Right ventricle myocardium inferior (tissue), 1 donor: ENCODE measurements around the gene DDX39A. TPM values are rescaled to one million over a fixed set of nuclear protein-coding genes. Genes with fewer than 3 reads are reported as not detected.
"Not testable (repeated sequence)": the region's sequence is repeated elsewhere in the genome, so short reads cannot be mapped to it uniquely, and the experiment has no call there.

Source experiments
- ATAC-seq: fragments of 200-7000 bp; cut with Tn5 transposase; one replicate; pipeline ENCODE4 v1.9.1; 2020; ENCODE audit warnings: mild to moderate bottlenecking, moderate library complexity
- DNase-seq: peaks from one replicate; pipeline ENCODE4 v3.0.0; 2021; ENCODE audit errors: missing footprints
- intact Hi-C: fragments of 100-400 bp; cut with DNase I; formaldehyde crosslinking; loops from one replicate; pipeline ENCODE4 v1.11.0; 2022
- total RNA-seq: library from RNA; stranded (reverse); fragmentation: NEBNext Ultra II Directional; extraction: Animal tissue kit (Norgen Biotek cat#: 25700); gene quantifications from one replicate; pipeline ENCODE4 v1.2.1, GENCODE V29; 2021
- donor health status: DM: no; HTN: yes; CAD: no; lungs with severe emphysema.

Gene DDX39A
- total RNA-seq, 1 donor from 2014 or later, result 32.2 TPM

GRCh38 chr19:14372384-14373077 lies 46.6 kb downstream of the DDX39A start:
- intact Hi-C loops, ATAC-seq, DNase-seq: not testable (repeated sequence)

GRCh38 chr19:14371301-14371821 lies 47.8 kb downstream of the DDX39A start:
- no peak for ATAC-seq
- intact Hi-C loops, result no loop called here
- DNase-seq, result no peak

GRCh38 chr19:14370940-14371280 lies 48.2 kb downstream of the DDX39A start:
- intact Hi-C loops, result no loop called here
- no peak for ATAC-seq

DNA sequence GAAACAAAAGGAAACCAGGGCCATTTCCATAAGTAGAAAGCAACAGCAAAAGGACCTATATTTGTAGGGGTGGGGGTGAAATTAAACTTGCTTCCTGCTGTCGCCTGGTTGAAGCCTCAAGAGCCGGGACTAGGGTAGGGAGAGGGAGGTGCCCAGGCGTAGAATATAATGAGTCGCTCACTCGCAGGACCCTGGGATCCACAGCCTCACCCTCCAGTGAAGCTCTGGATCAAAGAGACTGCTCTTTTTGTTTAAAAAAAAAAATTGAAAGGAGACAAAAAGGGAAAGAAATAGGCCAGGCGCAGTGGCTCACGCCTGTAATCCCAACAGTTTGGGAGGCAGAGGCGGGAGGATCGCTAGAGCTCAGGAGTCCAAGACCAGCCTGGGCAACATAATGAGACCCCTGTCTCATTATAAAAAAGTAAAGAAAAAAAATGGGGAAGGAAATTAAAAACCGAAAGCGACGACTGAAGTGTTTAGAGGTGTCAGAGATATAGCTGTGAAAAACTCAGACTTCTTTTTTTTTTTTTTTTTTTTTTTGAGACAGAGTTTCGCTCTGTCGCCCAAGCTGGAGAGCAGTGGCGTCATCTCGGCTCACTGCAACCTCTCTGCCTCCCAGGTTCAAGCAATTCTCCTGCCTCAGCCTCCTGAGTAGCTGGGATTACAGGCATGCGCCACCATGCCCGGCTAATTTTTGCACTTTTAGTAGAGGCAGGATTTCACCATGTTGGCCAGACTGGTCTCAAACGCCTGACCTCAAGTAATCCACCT lies 48.8 kb downstream of the DDX39A start:
- ATAC-seq, result no peak
- intact Hi-C loops, result no loop called here

More at GRCh38 chr19:14370940-14371280, 48.2 kb downstream of the DDX39A start:
- no peak for DNase-seq

DNA sequence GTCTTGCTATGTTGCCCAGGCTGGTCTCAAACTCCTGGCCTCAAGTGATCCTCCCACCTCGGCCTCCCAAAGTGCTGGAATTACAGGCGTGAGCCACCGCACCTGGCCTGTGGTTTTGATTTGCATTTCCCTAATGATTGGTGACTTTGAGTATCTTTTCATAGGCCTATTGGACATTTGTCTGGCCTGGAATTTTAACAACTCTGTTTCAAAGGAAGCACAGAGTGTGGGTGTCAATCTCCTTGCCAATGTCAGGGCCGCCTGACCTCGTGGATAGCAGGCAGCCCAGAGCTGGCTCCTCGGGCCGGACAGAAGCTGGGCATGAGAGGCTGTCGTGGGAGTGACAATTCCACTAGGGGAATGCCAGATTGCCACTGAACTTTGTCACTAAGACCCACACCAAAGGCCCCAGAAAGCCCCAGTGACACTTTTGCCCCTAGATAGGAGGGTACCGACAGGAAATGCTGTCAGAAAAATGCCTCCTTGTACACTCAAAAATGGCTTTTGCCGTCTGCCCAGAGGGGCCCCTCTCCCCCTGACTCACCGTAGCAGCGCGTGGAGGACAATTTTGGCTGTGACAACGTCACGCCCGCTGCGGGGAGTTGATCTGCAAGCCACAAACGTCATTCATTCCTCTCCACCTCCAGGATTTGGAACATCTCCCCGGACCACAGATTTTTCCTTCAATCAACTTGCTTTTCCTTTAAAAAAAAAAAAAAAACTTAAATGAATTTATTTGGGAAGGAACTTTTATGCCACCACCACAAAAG lies 49.6 kb downstream of the DDX39A start:
- no peak for DNase-seq
- intact Hi-C loops, result no loop called here

More for the DNA sequence above, 48.8 kb downstream of the DDX39A start:
- no peak for DNase-seq

DNA sequence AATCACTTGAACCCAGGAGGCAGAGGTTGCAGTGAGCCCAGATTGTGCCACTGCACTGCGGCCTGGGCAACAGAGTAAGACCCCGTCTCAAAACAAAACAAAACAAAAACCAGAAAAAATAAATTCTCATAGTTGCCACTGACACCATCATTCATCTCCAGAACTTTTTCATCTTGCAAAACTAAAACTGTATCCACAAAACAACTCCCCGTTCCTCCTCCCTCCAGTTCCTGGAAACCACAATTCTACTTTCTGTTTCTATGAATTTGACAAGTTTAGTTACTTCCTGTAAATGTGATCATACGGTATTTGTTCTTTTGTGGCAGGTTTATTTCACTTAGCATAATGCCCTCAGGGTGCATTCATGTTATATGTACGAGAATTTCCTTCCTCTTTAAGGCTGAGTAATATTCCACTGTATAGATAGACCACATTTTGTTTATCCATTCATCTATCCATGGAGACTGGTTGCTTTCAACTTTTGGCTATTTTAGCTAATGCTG lies 51.1 kb downstream of the DDX39A start:
- intact Hi-C loops, result no loop called here
- DNase-seq (no peak), ATAC-seq (no peak)

More for the DNA sequence above, 49.6 kb downstream of the DDX39A start:
- no peak for ATAC-seq

- DNase-seq, result no peak
- ATAC-seq, result no peak
- intact Hi-C loops, result no loop called here
These were observed 52.1 kb downstream of the DDX39A start for GRCh38 chr19:14367016-14367415.

GRCh38 chr19:14366529-14366928 lies 52.6 kb downstream of the DDX39A start:
- ATAC-seq (no peak), DNase-seq (peak; percentile 90)
- intact Hi-C loops, result no loop called here

DNA sequence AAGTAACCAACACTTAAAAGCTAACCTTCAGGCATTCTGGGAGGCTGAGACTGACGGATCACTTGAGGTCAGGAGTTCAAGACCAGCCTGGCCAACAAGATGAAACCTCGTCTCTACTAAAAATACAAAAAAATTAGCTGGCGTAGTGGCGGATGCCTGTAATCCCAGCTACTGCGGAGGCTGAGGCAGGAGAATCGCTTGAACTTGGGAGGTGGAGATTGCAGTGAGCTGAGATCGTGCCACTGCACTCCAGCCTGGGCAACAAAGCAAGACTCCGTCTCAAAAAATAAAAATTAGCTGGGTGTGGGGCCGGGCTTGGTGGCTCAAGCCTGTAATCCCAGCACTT lies 55.1 kb downstream of the DDX39A start:
- intact Hi-C loops, result loop anchor here (5.0 kb wide), 1 partner anchor 43 kb away; no protein-coding TSS in a partner anchor
- ATAC-seq, DNase-seq: not testable (repeated sequence)

DNA sequence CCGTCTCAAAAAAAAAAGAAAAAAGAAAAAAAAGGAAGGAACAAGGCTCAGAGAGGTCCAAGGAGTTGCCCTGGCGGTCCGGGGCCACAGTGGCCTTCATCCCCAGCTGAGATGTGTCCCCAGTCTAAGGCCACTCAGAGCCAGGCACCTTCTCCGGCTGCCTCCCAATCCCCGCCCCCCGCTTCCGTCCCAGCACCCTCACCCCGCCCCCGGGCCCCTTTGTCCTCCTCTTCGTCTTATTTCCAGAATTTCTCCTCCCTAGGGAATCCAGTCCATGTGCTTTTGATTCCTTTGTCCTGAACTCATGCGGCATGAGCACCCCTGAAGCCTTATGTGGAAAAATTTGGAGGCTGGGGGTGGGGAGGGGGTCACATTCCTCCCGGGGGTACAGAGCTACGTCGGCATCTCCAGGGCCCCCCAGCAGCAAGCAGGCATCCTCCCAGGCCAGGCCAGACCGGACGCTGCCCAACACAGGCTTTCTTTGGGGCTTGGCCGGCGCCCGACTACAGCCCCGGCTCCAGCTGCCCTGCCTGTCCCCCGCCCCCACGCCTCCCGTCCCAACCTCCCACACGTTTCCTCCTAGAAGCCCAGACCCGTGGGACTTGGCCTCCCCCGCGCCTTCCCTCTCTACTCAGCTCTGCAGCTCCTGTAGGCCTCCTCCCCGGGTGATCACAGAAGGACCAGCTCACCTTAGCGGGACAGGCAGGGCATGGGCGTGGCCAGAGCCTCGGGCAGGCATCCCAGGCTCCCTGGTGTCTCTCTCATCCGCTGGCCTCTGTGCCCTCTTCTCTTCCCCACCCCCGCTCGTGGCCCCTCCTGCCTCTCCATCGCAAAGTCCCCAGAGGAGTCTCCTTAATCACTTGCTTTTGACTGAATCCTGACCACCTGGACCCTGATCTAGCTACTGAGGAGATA lies 55.7 kb downstream of the DDX39A start:
- intact Hi-C loops, result loop anchor here (5.0 kb wide), 1 partner anchor 44 kb away; no protein-coding TSS in a partner anchor
- DNase-seq, result peak; percentile 89
- ATAC-seq, result peak; percentile 73

- DNase-seq (no peak), ATAC-seq (no peak)
- intact Hi-C loops, result loop anchor here (5.0 kb wide), 1 partner anchor 45 kb away; no protein-coding TSS in a partner anchor
These were observed 57.3 kb downstream of the DDX39A start for GRCh38 chr19:14361824-14362223.

Other genes starting within 250 kb of the DDX39A start
- 27.0 TPM for gene ADGRL1, start 213.2 kb downstream of the DDX39A start, total RNA-seq
- gene ADGRE5, start 37.9 kb downstream of the DDX39A start, total RNA-seq, result 32.6 TPM
- gene PKN1, start 14.0 kb upstream of the DDX39A start, total RNA-seq, result 149 TPM
- gene PTGER1, start 56.0 kb upstream of the DDX39A start, total RNA-seq, result not detected
- gene GIPC1, start 76.8 kb upstream of the DDX39A start, total RNA-seq, result 50.0 TPM
- gene DNAJB1, start 99.1 kb upstream of the DDX39A start, total RNA-seq, result 46.9 TPM
- 77.4 TPM for gene TECR, start 110.3 kb upstream of the DDX39A start, total RNA-seq
- 529 TPM for gene NDUFB7, start 152.7 kb upstream of the DDX39A start, total RNA-seq
- gene CLEC17A, start 163.7 kb upstream of the DDX39A start, total RNA-seq, result not detected